ENCODE measurements around the gene AZU1.
"Not testable (repeated sequence)": the region's sequence is repeated elsewhere in the genome, so short reads cannot be mapped to it uniquely, and the experiment has no call there.

The AZU1 gene

DNA sequence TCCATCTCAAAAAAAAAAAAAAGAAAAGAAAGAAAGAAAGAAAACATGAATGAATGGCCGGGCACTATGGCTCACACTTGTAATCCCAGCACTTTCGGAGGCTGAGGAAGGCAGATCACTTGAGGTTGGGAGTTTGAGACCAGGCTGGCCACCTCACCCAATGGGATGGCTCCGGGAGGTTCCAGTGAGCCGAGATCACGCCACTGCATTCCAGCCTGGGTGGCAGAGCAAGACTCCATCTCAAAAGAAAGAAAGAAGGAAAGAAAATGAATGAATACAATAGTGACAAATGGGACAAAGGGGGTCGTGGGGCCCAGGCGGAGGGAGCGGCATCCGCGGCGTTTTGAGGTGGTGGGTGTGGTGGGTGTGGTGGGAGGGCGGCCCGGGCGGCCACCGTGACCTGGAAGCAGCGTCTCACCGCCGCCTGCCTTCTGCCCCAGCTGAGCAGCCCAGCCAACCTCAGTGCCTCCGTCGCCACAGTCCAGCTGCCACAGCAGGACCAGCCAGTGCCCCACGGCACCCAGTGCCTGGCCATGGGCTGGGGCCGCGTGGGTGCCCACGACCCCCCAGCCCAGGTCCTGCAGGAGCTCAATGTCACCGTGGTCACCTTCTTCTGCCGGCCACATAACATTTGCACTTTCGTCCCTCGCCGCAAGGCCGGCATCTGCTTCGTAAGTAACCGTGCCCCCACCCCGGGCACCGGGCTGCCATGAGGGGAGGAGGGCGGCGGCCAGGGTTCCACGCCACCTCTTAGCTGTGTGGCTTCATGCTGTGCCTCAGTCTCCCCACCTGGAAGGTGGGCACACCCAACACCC, 18.3 kb downstream of the AZU1 start:
- no peaks in the 10 kb centered on the region for H4K20me1 ChIP-seq (ENCODE audit: insufficient read depth, low read length, poor library complexity, severe bottlenecking)
- no peaks in the 10 kb centered on the region for H3K79me2 ChIP-seq (ENCODE audit: insufficient read depth, low read length)
- no peaks in the 10 kb centered on the region for H3K9me2 ChIP-seq (replicated peaks; ENCODE audit: low read depth, low read length)
- H3K4me2 ChIP-seq (ENCODE audit: low read depth, low read length, poor library complexity, severe bottlenecking) = no peak overlapping the region
- no peaks in the 10 kb centered on the region for H3K4me1 ChIP-seq (ENCODE audit: insufficient read depth, low read length, poor library complexity, severe bottlenecking)
- no peak overlapping the region for H3K4me3 ChIP-seq (ENCODE audit: low read length, poor library complexity, severe bottlenecking)
- no peaks in the 10 kb centered on the region for H3K9me3 ChIP-seq (ENCODE audit: insufficient read depth, low read depth, low read length)
- TF ChIP-seq CTCF (conservative IDR thresholded peaks at IDR 0.05; ENCODE audit: low read length) (no peak), EZH2phosphoT487 (IDR thresholded peaks at IDR 0.05; ENCODE audit: borderline replicate concordance) (no peak)
- H3K36me3 ChIP-seq (ENCODE audit: insufficient read depth, low read length) = no peaks in the 10 kb centered on the region
- H2AFZ ChIP-seq (ENCODE audit: low read length) = no peak overlapping the region
- no peak overlapping the region for H3K9ac ChIP-seq (ENCODE audit: low read depth, low read length, poor library complexity, severe bottlenecking)
- no peaks in the 10 kb centered on the region for H3K27me3 ChIP-seq (ENCODE audit: insufficient read depth, low read length, poor library complexity, severe bottlenecking)
- no peaks in the 10 kb centered on the region for H3F3A ChIP-seq (ENCODE audit: low read depth)

DNA sequence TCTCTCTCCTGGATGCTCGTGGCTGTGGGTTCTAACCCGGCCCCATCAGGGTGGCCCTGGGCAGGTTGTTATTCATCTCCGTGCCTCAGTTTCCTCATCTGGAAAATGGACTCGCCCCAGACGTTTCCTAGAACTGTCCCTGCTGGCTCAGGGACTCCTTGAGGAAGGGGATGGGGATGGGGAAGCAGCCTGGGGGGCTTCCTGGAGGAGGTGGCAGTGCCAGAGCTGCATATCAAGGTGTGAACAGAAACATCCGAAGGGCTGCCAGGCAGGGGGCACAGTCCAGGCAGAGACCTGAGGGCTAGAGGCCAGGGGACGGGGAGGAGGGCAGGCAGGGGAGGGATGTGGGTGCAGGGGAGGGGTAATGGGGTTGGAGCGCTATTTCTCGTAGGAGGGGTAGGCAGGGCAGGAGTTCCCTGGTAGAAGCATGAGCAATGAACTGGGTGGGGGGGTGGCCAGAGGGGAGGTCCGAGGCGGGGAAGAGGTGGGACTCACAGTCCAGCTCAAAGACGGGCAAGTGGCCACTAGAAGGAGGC, 20.8 kb downstream of the AZU1 start:
- Histone ChIP-seq H3K4me2 (ENCODE audit: low read depth, low read length, poor library complexity, severe bottlenecking) (no peak overlapping the region), H3K9me2 (replicated peaks; ENCODE audit: low read depth, low read length) (no peaks in the 10 kb centered on the region), H3K36me3 (ENCODE audit: insufficient read depth, low read length) (no peaks in the 10 kb centered on the region), H4K20me1 (ENCODE audit: insufficient read depth, low read length, poor library complexity, severe bottlenecking) (no peaks in the 10 kb centered on the region), H3K9me3 (ENCODE audit: insufficient read depth, low read depth, low read length) (no peaks in the 10 kb centered on the region), H2AFZ (ENCODE audit: low read length) (no peak overlapping the region), H3K79me2 (ENCODE audit: insufficient read depth, low read length) (no peaks in the 10 kb centered on the region), H3F3A (ENCODE audit: low read depth) (no peaks in the 10 kb centered on the region), H3K27me3 (ENCODE audit: insufficient read depth, low read length, poor library complexity, severe bottlenecking) (no peaks in the 10 kb centered on the region), H3K4me1 (ENCODE audit: insufficient read depth, low read length, poor library complexity, severe bottlenecking) (no peaks in the 10 kb centered on the region), H3K9ac (ENCODE audit: low read depth, low read length, poor library complexity, severe bottlenecking) (no peak overlapping the region), H3K4me3 (ENCODE audit: low read length, poor library complexity, severe bottlenecking) (no peak overlapping the region)
- TF ChIP-seq EZH2phosphoT487 (IDR thresholded peaks at IDR 0.05; ENCODE audit: borderline replicate concordance) (no peak), CTCF (conservative IDR thresholded peaks at IDR 0.05; ENCODE audit: low read length) (no peak)

GRCh38 chr19:849195-849594, 21.6 kb downstream of the AZU1 start:
- H2AFZ ChIP-seq (ENCODE audit: low read length); H3K4me1 ChIP-seq (ENCODE audit: insufficient read depth, low read length, poor library complexity, severe bottlenecking); H4K20me1 ChIP-seq (ENCODE audit: insufficient read depth, low read length, poor library complexity, severe bottlenecking); H3K9me3 ChIP-seq (ENCODE audit: insufficient read depth, low read depth, low read length); H3K9ac ChIP-seq (ENCODE audit: low read depth, low read length, poor library complexity, severe bottlenecking); H3K36me3 ChIP-seq (ENCODE audit: insufficient read depth, low read length); H3K79me2 ChIP-seq (ENCODE audit: insufficient read depth, low read length); H3K4me3 ChIP-seq (ENCODE audit: low read length, poor library complexity, severe bottlenecking); H3K9me2 ChIP-seq (replicated peaks; ENCODE audit: low read depth, low read length); H3K4me2 ChIP-seq (ENCODE audit: low read depth, low read length, poor library complexity, severe bottlenecking); H3F3A ChIP-seq (ENCODE audit: low read depth); H3K27me3 ChIP-seq (ENCODE audit: insufficient read depth, low read length, poor library complexity, severe bottlenecking): not testable (repeated sequence)

Data from Loucy (cell line).